Left ventricle myocardium inferior (tissue), 1 donor: ENCODE results near the gene POU3F3. TPM values are rescaled to one million over a fixed set of nuclear protein-coding genes. Genes with fewer than 3 reads are reported as not detected.

Source experiments
- DNase-seq: peaks from one replicate; pipeline ENCODE4 v3.0.0-alpha.2; 2020
- H3K27ac ChIP-seq: fragments of 200-600 bp; replicated peaks from 2 replicates; pipeline ENCODE4 v1.8.0; 2021
- H3K27me3 ChIP-seq: fragments of 200-600 bp; 2 replicates; pipeline ENCODE4 v1.8.0; 2021; ENCODE audit warnings: low read depth
- H3K36me3 ChIP-seq: fragments of 200-600 bp; 2 replicates; pipeline ENCODE4 v1.8.0; 2021
- H3K4me1 ChIP-seq: fragments of 200-600 bp; 2 replicates; pipeline ENCODE4 v1.8.0; 2021
- H3K4me3 ChIP-seq: fragments of 200-600 bp; 2 replicates; pipeline ENCODE4 v1.8.0; 2021; ENCODE audit warnings: mild to moderate bottlenecking, moderate library complexity
- H3K9me3 ChIP-seq: fragments of 200-600 bp; replicated peaks from 2 replicates; pipeline ENCODE4 v1.8.0; 2021
- CTCF ChIP-seq: fragments of 200-600 bp; IDR thresholded peaks from 2 replicates; pipeline ENCODE4 v1.8.0; 2021; ENCODE audit warnings: antibody characterized with exemption, mild to moderate bottlenecking, borderline replicate concordance
- intact Hi-C: fragments of 100-400 bp; cut with micrococcal nuclease; formaldehyde crosslinking; loops from one replicate; pipeline ENCODE4 v1.11.0; 2022
- total RNA-seq: library from RNA; stranded (reverse); fragmentation: NEBNext Ultra II Directional; extraction: Animal tissue kit (Norgen Biotek cat#: 25700); gene quantifications from one replicate; pipeline ENCODE4 v1.2.1, GENCODE V29; 2021
- donor health status: DM: no; HTN: yes; CAD: no; lungs with severe emphysema.

The POU3F3 gene
- total RNA-seq, 1 donor from 2014 or later, result 0.11 TPM

- H3K27me3 ChIP-seq, result peaks cover 97% of the 10 kb centered on the region
- no peak overlapping the region for H3K27ac ChIP-seq
- DNase-seq, result no peak
- no peaks in the 10 kb centered on the region for H3K4me1 ChIP-seq
- no peaks in the 10 kb centered on the region for H3K9me3 ChIP-seq
- intact Hi-C loops, result no loop called here
- no peaks in the 10 kb centered on the region for H3K36me3 ChIP-seq
- no peak for TF ChIP-seq CTCF
- no peak overlapping the region for H3K4me3 ChIP-seq
Observed at GRCh38 chr2:104878863-104879512, 25.1 kb downstream of the POU3F3 start.

- Histone ChIP-seq H3K27me3 (peaks cover 97% of the 10 kb centered on the region), H3K9me3 (no peaks in the 10 kb centered on the region), H3K36me3 (no peaks in the 10 kb centered on the region), H3K4me3 (no peak overlapping the region), H3K4me1 (no peaks in the 10 kb centered on the region), H3K27ac (no peak overlapping the region)
- no peak for TF ChIP-seq CTCF
- intact Hi-C loops, result no loop called here
- no peak for DNase-seq
Observed at GRCh38 chr2:104880076-104880475, 26.2 kb downstream of the POU3F3 start.

- no peak for DNase-seq
- H3K27me3 ChIP-seq, result peaks cover 98% of the 10 kb centered on the region
Observed at GRCh38 chr2:104883357-104883756, 29.4 kb downstream of the POU3F3 start.

GRCh38 chr2:104885119-104885782, 31.3 kb downstream of the POU3F3 start:
- no peaks in the 10 kb centered on the region for H3K9me3 ChIP-seq
- H3K36me3 ChIP-seq, result no peaks in the 10 kb centered on the region
- H3K27me3 ChIP-seq, result peaks cover 91% of the 10 kb centered on the region
- no peaks in the 10 kb centered on the region for H3K4me1 ChIP-seq
- DNase-seq, result no peak
- intact Hi-C loops, result no loop called here
- no peak overlapping the region for H3K27ac ChIP-seq
- no peak for TF ChIP-seq CTCF
- H3K4me3 ChIP-seq, result no peak overlapping the region

More at GRCh38 chr2:104883357-104883756, 29.4 kb downstream of the POU3F3 start:
- Histone ChIP-seq H3K4me3 (no peak overlapping the region), H3K4me1 (no peaks in the 10 kb centered on the region), H3K9me3 (no peaks in the 10 kb centered on the region), H3K36me3 (no peaks in the 10 kb centered on the region), H3K27ac (no peak overlapping the region)
- intact Hi-C loops, result no loop called here
- no peak for TF ChIP-seq CTCF

- Histone ChIP-seq H3K4me1 (no peaks in the 10 kb centered on the region), H3K4me3 (no peak overlapping the region), H3K9me3 (no peaks in the 10 kb centered on the region), H3K36me3 (no peaks in the 10 kb centered on the region), H3K27me3 (peaks cover 89% of the 10 kb centered on the region), H3K27ac (no peak overlapping the region)
- no peak for DNase-seq
- TF ChIP-seq CTCF, result no peak
- intact Hi-C loops, result no loop called here
Observed at GRCh38 chr2:104887676-104888075, 33.8 kb downstream of the POU3F3 start.
